Astrocyte (in vitro differentiated cells and primary cell): ENCODE measurements around the gene CYBRD1. TPM values are rescaled to one million over a fixed set of nuclear protein-coding genes. Genes with fewer than 3 reads are reported as not detected.
A peak's percentile ranks its signal among the peaks of the same experiment; 100 is the strongest.

Experiments
- DNase-seq: peaks from one replicate; pipeline ENCODE4 v3.0.0-alpha.2; 2010; ENCODE audit warnings: low read depth
- FAIRE-seq: peaks from 2 replicates; lab custom pipeline; 2011; peaks lifted over from hg19 to GRCh38; lab: Jason Lieb, UNC
- H2AFZ ChIP-seq: 2 replicates; pipeline ENCODE4 v1.6.0; 2012; ENCODE audit warnings: low read depth, low read length, inconsistent platforms
- H3K27ac ChIP-seq: 2 replicates; pipeline ENCODE4 v1.5.1; 2011; ENCODE audit warnings: low read depth, low read length, inconsistent platforms
- H3K27me3 ChIP-seq: 2 replicates; pipeline ENCODE4 v1.6.0; 2011; ENCODE audit warnings: low read length, inconsistent platforms; ENCODE audit not compliant: insufficient read depth
- H3K36me3 ChIP-seq: 2 replicates; pipeline ENCODE4 v1.5.1; 2011; ENCODE audit warnings: low read length, inconsistent platforms; ENCODE audit not compliant: insufficient read depth
- H3K4me1 ChIP-seq: 2 replicates; pipeline ENCODE4 v1.5.1; 2011; ENCODE audit warnings: low read length, inconsistent platforms; ENCODE audit not compliant: insufficient read depth
- H3K4me2 ChIP-seq: 2 replicates; pipeline ENCODE4 v1.6.0; 2012; ENCODE audit warnings: low read length, inconsistent platforms
- H3K4me3 ChIP-seq: 2 replicates; pipeline ENCODE4 v1.5.1; 2011; ENCODE audit warnings: low read depth, mild to moderate bottlenecking, low read length, inconsistent platforms; ENCODE audit not compliant: insufficient read depth
- H3K79me2 ChIP-seq: 2 replicates; pipeline ENCODE4 v1.6.0; 2012; ENCODE audit warnings: mild to moderate bottlenecking, low read length, inconsistent platforms; ENCODE audit not compliant: insufficient read depth
- H3K9ac ChIP-seq: 2 replicates; pipeline ENCODE4 v1.6.0; 2012; ENCODE audit warnings: mild to moderate bottlenecking, low read length, inconsistent platforms
- H3K9me3 ChIP-seq: 2 replicates; pipeline ENCODE4 v1.5.1; 2012; ENCODE audit warnings: low read depth, mild to moderate bottlenecking, low read length, inconsistent platforms; ENCODE audit not compliant: insufficient read depth
- H4K20me1 ChIP-seq: 2 replicates; pipeline ENCODE4 v1.6.0; 2012; ENCODE audit warnings: low read length, inconsistent platforms; ENCODE audit not compliant: insufficient read depth
- H3K27ac Mint-ChIP-seq: one replicate; pipeline ENCODE4 v1.8.0; 2021; ENCODE audit warnings: mild to moderate bottlenecking, mixed read lengths; ENCODE audit not compliant: unreplicated experiment
- H3K27me3 Mint-ChIP-seq: one replicate; pipeline ENCODE4 v1.8.0; 2021; ENCODE audit warnings: low read depth, mixed read lengths; ENCODE audit not compliant: unreplicated experiment
- H3K36me3 Mint-ChIP-seq: one replicate; pipeline ENCODE4 v1.8.0; 2021; ENCODE audit warnings: low read depth, mixed read lengths; ENCODE audit not compliant: unreplicated experiment
- H3K4me1 Mint-ChIP-seq: one replicate; pipeline ENCODE4 v1.8.0; 2021; ENCODE audit warnings: low read depth, mixed read lengths; ENCODE audit not compliant: unreplicated experiment
- H3K4me3 Mint-ChIP-seq: one replicate; pipeline ENCODE4 v1.8.0; 2021; ENCODE audit warnings: mild to moderate bottlenecking, moderate library complexity, mixed read lengths; ENCODE audit not compliant: unreplicated experiment
- H3K9me3 Mint-ChIP-seq: one replicate; pipeline ENCODE4 v1.8.0; 2021; ENCODE audit warnings: mild to moderate bottlenecking, mixed read lengths; ENCODE audit not compliant: unreplicated experiment
- EZH2 ChIP-seq: IDR thresholded peaks from 2 replicates; pipeline ENCODE4 v1.6.1; 2012; ENCODE audit warnings: mild to moderate bottlenecking, low read length, inconsistent platforms; ENCODE audit not compliant: insufficient read depth
- total RNA-seq: library from RNA; stranded (reverse); gene quantifications from 2 replicates; pipeline ENCODE4 v1.2.1, GENCODE V29; 2021
- TF ChIP-seq, protein P1 (sequence below): IDR thresholded peaks from 2 replicates; pipeline ENCODE4 v1.5.1; 2011; ENCODE audit warnings: low read depth, mild to moderate bottlenecking, inconsistent platforms, low read length, moderate library complexity; ENCODE audit not compliant: insufficient read depth

CYBRD1 gene
- total RNA-seq, 1 donor from 2014 or later: 26.7 TPM

DNA sequence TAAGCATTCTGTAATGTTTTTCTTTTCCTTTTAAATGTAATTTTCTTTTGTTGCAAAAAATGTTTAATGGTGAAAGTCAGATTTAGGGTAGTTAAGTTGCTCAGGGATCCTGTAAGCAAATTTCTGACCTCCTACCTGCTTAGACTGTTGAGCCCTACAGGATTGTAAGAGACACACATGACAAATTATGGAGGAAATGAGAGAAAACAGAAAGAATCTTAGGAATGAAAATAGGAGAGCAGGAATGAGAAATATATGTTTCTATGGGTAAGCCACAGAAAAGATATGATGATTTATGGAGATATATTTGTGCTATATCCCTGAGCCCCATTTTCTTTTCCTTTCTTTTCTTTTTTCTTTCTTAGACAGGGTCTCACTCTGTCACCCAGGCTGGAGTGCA lies 28.3 kb downstream of the CYBRD1 start:
- H3K79me2 ChIP-seq: no peaks in the 10 kb centered on the region
- no peaks in the 10 kb centered on the region for H4K20me1 ChIP-seq
- no peaks in the 10 kb centered on the region for H3K9me3 ChIP-seq
- TF ChIP-seq, protein P1, sequence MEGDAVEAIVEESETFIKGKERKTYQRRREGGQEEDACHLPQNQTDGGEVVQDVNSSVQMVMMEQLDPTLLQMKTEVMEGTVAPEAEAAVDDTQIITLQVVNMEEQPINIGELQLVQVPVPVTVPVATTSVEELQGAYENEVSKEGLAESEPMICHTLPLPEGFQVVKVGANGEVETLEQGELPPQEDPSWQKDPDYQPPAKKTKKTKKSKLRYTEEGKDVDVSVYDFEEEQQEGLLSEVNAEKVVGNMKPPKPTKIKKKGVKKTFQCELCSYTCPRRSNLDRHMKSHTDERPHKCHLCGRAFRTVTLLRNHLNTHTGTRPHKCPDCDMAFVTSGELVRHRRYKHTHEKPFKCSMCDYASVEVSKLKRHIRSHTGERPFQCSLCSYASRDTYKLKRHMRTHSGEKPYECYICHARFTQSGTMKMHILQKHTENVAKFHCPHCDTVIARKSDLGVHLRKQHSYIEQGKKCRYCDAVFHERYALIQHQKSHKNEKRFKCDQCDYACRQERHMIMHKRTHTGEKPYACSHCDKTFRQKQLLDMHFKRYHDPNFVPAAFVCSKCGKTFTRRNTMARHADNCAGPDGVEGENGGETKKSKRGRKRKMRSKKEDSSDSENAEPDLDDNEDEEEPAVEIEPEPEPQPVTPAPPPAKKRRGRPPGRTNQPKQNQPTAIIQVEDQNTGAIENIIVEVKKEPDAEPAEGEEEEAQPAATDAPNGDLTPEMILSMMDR: no peak
- no peak for TF ChIP-seq EZH2
- peaks cover 11% of the 10 kb centered on the region for H3K4me1 Mint-ChIP-seq
- H3K36me3 Mint-ChIP-seq: peaks cover 6% of the 10 kb centered on the region
- no peaks in the 10 kb centered on the region for H3K27me3 ChIP-seq
- peak; percentile 61 for DNase-seq
- H2AFZ ChIP-seq: no peak overlapping the region
- H3K4me3 Mint-ChIP-seq: no peak overlapping the region
- H3K27me3 Mint-ChIP-seq: no peaks in the 10 kb centered on the region
- H3K27ac Mint-ChIP-seq: no peak overlapping the region
- no peak overlapping the region for H3K4me3 ChIP-seq
- H3K27ac ChIP-seq: no peak overlapping the region
- peaks cover 13% of the 10 kb centered on the region for H3K36me3 ChIP-seq
- H3K9me3 Mint-ChIP-seq: no peaks in the 10 kb centered on the region
- peaks cover 6% of the 10 kb centered on the region for H3K4me1 ChIP-seq
- no peak for FAIRE-seq
- H3K4me2 ChIP-seq: peak overlapping the region; percentile 30
- H3K9ac ChIP-seq: no peak overlapping the region

DNA sequence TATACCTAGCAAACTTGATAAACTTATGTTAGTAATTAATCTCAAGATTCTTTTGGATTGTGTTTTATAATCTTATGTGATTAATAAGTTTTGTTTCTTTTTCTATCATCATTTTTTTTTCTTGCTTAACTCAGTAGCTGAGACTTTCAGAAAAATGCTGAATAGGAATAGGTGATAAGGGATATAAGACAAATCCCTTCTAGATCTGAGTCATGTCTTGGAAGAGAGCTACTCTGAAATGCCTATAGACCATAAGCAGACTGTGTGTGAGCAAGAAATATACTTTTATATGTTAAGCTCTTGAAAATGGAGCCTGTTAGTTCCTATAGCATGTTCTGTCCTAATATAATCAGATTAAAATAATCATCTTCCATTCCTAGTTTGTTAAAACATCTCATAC lies 29.6 kb downstream of the CYBRD1 start:
- no peak overlapping the region for H3K27ac Mint-ChIP-seq
- peaks cover 11% of the 10 kb centered on the region for H3K4me1 Mint-ChIP-seq
- H3K36me3 ChIP-seq: peaks cover 9% of the 10 kb centered on the region
- H2AFZ ChIP-seq: no peak overlapping the region
- H4K20me1 ChIP-seq: no peaks in the 10 kb centered on the region
- no peak for TF ChIP-seq EZH2
- TF ChIP-seq, protein P1: no peak
- no peaks in the 10 kb centered on the region for H3K9me3 ChIP-seq
- no peak overlapping the region for H3K27ac ChIP-seq
- H3K4me1 ChIP-seq: peaks cover 6% of the 10 kb centered on the region
- H3K4me3 ChIP-seq: no peak overlapping the region
- H3K9ac ChIP-seq: no peak overlapping the region
- no peaks in the 10 kb centered on the region for H3K79me2 ChIP-seq
- no peak overlapping the region for H3K4me3 Mint-ChIP-seq
- no peaks in the 10 kb centered on the region for H3K27me3 Mint-ChIP-seq
- H3K27me3 ChIP-seq: no peaks in the 10 kb centered on the region
- H3K36me3 Mint-ChIP-seq: peaks cover 12% of the 10 kb centered on the region
- H3K9me3 Mint-ChIP-seq: no peaks in the 10 kb centered on the region
- DNase-seq (peak; percentile 41), FAIRE-seq (no peak)
- H3K4me2 ChIP-seq: no peak overlapping the region

DNA sequence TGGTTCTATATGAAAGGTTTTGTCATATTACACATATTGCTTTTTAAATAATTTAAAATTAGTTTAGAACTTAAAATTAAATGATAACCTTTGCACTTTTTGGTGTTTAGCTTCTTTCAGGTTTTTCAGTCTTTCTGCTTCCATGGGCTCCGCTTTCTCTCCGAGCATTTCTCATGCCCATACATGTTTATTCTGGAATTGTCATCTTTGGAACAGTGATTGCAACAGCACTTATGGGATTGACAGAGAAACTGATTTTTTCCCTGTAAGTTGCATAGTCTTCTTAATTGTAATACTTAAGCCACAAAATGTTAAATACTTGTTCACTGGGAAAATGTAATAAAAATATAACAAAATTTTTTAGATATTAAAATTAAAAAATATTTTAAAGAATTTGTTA lies 31.0 kb downstream of the CYBRD1 start:
- no peaks in the 10 kb centered on the region for H4K20me1 ChIP-seq
- H3K4me2 ChIP-seq: no peak overlapping the region
- Mint-ChIP-seq H3K9me3 (no peaks in the 10 kb centered on the region), H3K4me3 (no peak overlapping the region), H3K4me1 (peaks cover 16% of the 10 kb centered on the region), H3K27me3 (no peaks in the 10 kb centered on the region), H3K27ac (no peak overlapping the region), H3K36me3 (peaks cover 12% of the 10 kb centered on the region)
- H3K4me3 ChIP-seq: no peak overlapping the region
- FAIRE-seq (no peak), DNase-seq (no peak)
- no peak overlapping the region for H2AFZ ChIP-seq
- H3K79me2 ChIP-seq: no peaks in the 10 kb centered on the region
- H3K36me3 ChIP-seq: peaks cover 9% of the 10 kb centered on the region
- H3K4me1 ChIP-seq: peaks cover 6% of the 10 kb centered on the region
- H3K9me3 ChIP-seq: no peaks in the 10 kb centered on the region
- no peak overlapping the region for H3K27ac ChIP-seq
- no peaks in the 10 kb centered on the region for H3K27me3 ChIP-seq
- TF ChIP-seq, protein P1: no peak
- TF ChIP-seq EZH2: no peak
- H3K9ac ChIP-seq: no peak overlapping the region
